HepG2 (cell line): Measurements from ENCODE around the gene PARP16. TPM values are rescaled to one million over a fixed set of nuclear protein-coding genes. Genes with fewer than 3 reads are reported as not detected.

Experiments used
- CC2D1A ChIP-seq: sonication (generic); formaldehyde crosslinking; IDR thresholded peaks from 2 replicates; pipeline ENCODE4 v1.8.1; 2023; ENCODE audit warnings: mild to moderate bottlenecking, missing genetic modification reagents
- GATAD1 ChIP-seq: IDR thresholded peaks from 2 replicates; pipeline ENCODE4 v1.6.1; 2016; ENCODE audit warnings: missing genetic modification reagents, missing compliant biosample characterization
- MAFG ChIP-seq: sonication (generic); formaldehyde crosslinking; IDR thresholded peaks from 2 replicates; pipeline ENCODE4 v1.5.1; 2020; ENCODE audit warnings: mild to moderate bottlenecking, missing genetic modification reagents
- MBNL3 ChIP-seq: fragments of 250-450 bp; sonication (Bioruptor Pico); conservative IDR thresholded peaks from 2 replicates; pipeline ENCODE4 v1.8.0; 2022; ENCODE audit warnings: mild to moderate bottlenecking, inconsistent platforms
- NR2F2 ChIP-seq: IDR thresholded peaks from 2 replicates; pipeline ENCODE4 v1.6.1; 2012; ENCODE audit warnings: low read depth, inconsistent platforms, borderline replicate concordance
- U2AF1 ChIP-seq: fragments of 200-400 bp; formaldehyde crosslinking; optimal IDR thresholded peaks from 2 replicates; pipeline ENCODE3; 2017; ENCODE audit warnings: mild to moderate bottlenecking, low read depth, low read length
- ZNF274 ChIP-seq: sonication (generic); formaldehyde crosslinking; IDR thresholded peaks from 2 replicates; pipeline ENCODE4 v1.5.1; 2020; ENCODE audit warnings: mild to moderate bottlenecking, missing genetic modification reagents
- ZNF326 ChIP-seq: sonication (generic); formaldehyde crosslinking; IDR thresholded peaks from 2 replicates; pipeline ENCODE4 v1.4.0; 2020; ENCODE audit warnings: missing genetic modification reagents, borderline replicate concordance
- polyA plus RNA-seq, 8 experiments: library from polyadenylated mRNA; depleted of rRNA in 3 of 8; stranded (reverse) in 7 of 8; unstranded in 1 of 8; fragments of >200 nt; fragmentation: Illumina TruSeq in 4 of 8; extraction: Trizol in 4 of 8; gene quantifications; 2 replicates each; pipeline versions ENCODE4 v1.2.1 to v1.2.3, GENCODE V29; 2011 to 2016; ENCODE audit warnings: low read depth in 4 of 8, missing spikeins in 1 of 8, mixed read lengths in 1 of 8; ENCODE audit not compliant: insufficient read depth in 1 of 8
- total RNA-seq, 5 experiments: library from RNA; depleted of rRNA; stranded (reverse); fragments of >200 nt; fragmentation: Illumina TruSeq; extraction: Trizol; gene quantifications; 2 replicates each; pipeline ENCODE4 v1.2.3, GENCODE V29; 2016; ENCODE audit warnings: low read depth in 1 of 5
- TF ChIP-seq, protein P1 (sequence below): sonication (generic); formaldehyde crosslinking; IDR thresholded peaks from 2 replicates; pipeline ENCODE4 v1.4.0; 2020; ENCODE audit warnings: missing genetic modification reagents
- TF ChIP-seq, protein P2 (sequence below): sonication (generic); formaldehyde crosslinking; IDR thresholded peaks from 2 replicates; pipeline ENCODE4 v1.4.0; 2020; ENCODE audit warnings: mild to moderate bottlenecking, missing genetic modification reagents
- TF ChIP-seq, protein P3 (sequence below): sonication (generic); formaldehyde crosslinking; IDR thresholded peaks from 2 replicates; pipeline ENCODE4 v1.4.0; 2020; ENCODE audit warnings: mild to moderate bottlenecking, missing genetic modification reagents
- TF ChIP-seq, protein P4 (sequence below), 2 experiments: fragments of 450-650 bp in 1 of 2; sonication (generic) in 1 of 2; formaldehyde crosslinking in 1 of 2; IDR thresholded peaks; 2 replicates each; pipeline versions ENCODE4 v1.6.1 to v1.8.0; 2016 to 2022; ENCODE audit warnings: antibody characterized with exemption in 1 of 2, mild to moderate bottlenecking in 1 of 2, missing genetic modification reagents in 1 of 2

PARP16 gene
- total and polyA plus RNA-seq, 2 of the 13 experiments (the other 11 are each of a cell fraction or from before 2014, with no cell fraction given): 6.8 to 7.6 TPM

DNA sequence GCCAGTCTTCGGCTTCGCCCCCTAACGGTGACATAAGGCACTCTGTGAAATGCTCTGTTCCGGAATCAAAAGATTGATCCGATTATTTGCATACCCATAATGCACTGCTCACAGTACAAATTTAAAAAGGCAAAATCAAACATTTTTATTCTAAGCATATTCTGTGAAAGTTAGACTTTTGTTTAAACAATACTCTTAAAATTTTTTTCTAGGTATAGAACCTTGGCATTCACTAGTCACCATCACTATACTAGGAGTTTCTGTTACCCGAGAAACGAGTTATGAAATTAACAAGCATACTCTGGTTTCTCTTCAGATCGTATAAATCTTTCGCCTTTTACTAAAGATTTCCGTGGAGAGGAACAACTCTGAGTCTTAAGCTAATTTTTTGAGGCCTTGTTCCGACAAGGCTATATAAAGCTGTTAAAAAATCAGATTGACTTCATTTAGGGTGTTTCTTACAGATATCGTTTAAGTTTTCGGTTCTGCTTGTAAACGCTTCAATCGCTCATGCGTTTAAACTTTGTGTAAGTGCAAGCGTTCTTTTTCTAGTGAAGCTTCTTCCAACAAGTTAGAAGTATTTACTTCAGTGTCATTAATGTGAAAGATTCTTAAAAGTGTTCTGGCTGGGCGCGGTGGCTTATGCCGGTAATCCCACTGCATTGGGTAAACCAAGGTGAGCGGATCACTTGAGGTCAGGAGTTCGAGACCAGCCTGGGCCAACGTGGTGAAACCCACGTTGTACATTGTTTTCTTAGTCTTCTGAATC lies 17.9 kb upstream of the PARP16 start, which contains the start of gene RNU5B-1 (continued):
- TF ChIP-seq, protein P1, sequence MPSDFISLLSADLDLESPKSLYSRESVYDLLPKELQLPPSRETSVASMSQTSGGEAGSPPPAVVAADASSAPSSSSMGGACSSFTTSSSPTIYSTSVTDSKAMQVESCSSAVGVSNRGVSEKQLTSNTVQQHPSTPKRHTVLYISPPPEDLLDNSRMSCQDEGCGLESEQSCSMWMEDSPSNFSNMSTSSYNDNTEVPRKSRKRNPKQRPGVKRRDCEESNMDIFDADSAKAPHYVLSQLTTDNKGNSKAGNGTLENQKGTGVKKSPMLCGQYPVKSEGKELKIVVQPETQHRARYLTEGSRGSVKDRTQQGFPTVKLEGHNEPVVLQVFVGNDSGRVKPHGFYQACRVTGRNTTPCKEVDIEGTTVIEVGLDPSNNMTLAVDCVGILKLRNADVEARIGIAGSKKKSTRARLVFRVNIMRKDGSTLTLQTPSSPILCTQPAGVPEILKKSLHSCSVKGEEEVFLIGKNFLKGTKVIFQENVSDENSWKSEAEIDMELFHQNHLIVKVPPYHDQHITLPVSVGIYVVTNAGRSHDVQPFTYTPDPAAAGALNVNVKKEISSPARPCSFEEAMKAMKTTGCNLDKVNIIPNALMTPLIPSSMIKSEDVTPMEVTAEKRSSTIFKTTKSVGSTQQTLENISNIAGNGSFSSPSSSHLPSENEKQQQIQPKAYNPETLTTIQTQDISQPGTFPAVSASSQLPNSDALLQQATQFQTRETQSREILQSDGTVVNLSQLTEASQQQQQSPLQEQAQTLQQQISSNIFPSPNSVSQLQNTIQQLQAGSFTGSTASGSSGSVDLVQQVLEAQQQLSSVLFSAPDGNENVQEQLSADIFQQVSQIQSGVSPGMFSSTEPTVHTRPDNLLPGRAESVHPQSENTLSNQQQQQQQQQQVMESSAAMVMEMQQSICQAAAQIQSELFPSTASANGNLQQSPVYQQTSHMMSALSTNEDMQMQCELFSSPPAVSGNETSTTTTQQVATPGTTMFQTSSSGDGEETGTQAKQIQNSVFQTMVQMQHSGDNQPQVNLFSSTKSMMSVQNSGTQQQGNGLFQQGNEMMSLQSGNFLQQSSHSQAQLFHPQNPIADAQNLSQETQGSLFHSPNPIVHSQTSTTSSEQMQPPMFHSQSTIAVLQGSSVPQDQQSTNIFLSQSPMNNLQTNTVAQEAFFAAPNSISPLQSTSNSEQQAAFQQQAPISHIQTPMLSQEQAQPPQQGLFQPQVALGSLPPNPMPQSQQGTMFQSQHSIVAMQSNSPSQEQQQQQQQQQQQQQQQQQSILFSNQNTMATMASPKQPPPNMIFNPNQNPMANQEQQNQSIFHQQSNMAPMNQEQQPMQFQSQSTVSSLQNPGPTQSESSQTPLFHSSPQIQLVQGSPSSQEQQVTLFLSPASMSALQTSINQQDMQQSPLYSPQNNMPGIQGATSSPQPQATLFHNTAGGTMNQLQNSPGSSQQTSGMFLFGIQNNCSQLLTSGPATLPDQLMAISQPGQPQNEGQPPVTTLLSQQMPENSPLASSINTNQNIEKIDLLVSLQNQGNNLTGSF: no peak
- TF ChIP-seq, protein P2, sequence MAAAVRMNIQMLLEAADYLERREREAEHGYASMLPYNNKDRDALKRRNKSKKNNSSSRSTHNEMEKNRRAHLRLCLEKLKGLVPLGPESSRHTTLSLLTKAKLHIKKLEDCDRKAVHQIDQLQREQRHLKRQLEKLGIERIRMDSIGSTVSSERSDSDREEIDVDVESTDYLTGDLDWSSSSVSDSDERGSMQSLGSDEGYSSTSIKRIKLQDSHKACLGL (CRISPR knock-in tag): no peak
- TF ChIP-seq CC2D1A (CRISPR knock-in tag) (peak; percentile 94; the same call in 1 of the 2 replicates), MBNL3 (CRISPR knock-in tag) (peak; percentile 95; the same call in 1 of the 2 replicates), ZNF274 (CRISPR knock-in tag) (no peak), MAFG (CRISPR knock-in tag) (no peak), NR2F2 (peak; percentile 70; the same call in 1 of the 2 replicates), GATAD1 (CRISPR knock-in tag) (peak; percentile 79), U2AF1 (no peak), ZNF326 (no peak)
- TF ChIP-seq, protein P3, sequence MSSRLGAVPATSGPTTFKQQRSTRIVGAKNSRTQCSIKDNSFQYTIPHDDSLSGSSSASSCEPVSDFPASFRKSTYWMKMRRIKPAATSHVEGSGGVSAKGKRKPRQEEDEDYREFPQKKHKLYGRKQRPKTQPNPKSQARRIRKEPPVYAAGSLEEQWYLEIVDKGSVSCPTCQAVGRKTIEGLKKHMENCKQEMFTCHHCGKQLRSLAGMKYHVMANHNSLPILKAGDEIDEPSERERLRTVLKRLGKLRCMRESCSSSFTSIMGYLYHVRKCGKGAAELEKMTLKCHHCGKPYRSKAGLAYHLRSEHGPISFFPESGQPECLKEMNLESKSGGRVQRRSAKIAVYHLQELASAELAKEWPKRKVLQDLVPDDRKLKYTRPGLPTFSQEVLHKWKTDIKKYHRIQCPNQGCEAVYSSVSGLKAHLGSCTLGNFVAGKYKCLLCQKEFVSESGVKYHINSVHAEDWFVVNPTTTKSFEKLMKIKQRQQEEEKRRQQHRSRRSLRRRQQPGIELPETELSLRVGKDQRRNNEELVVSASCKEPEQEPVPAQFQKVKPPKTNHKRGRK (CRISPR knock-in tag): no peak
- TF ChIP-seq, protein P4, sequence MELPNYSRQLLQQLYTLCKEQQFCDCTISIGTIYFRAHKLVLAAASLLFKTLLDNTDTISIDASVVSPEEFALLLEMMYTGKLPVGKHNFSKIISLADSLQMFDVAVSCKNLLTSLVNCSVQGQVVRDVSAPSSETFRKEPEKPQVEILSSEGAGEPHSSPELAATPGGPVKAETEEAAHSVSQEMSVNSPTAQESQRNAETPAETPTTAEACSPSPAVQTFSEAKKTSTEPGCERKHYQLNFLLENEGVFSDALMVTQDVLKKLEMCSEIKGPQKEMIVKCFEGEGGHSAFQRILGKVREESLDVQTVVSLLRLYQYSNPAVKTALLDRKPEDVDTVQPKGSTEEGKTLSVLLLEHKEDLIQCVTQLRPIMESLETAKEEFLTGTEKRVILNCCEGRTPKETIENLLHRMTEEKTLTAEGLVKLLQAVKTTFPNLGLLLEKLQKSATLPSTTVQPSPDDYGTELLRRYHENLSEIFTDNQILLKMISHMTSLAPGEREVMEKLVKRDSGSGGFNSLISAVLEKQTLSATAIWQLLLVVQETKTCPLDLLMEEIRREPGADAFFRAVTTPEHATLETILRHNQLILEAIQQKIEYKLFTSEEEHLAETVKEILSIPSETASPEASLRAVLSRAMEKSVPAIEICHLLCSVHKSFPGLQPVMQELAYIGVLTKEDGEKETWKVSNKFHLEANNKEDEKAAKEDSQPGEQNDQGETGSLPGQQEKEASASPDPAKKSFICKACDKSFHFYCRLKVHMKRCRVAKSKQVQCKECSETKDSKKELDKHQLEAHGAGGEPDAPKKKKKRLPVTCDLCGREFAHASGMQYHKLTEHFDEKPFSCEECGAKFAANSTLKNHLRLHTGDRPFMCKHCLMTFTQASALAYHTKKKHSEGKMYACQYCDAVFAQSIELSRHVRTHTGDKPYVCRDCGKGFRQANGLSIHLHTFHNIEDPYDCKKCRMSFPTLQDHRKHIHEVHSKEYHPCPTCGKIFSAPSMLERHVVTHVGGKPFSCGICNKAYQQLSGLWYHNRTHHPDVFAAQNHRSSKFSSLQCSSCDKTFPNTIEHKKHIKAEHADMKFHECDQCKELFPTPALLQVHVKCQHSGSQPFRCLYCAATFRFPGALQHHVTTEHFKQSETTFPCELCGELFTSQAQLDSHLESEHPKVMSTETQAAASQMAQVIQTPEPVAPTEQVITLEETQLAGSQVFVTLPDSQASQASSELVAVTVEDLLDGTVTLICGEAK (IDR thresholded peaks at IDR 0.05): no peak
- TF ChIP-seq, protein P4 (CRISPR knock-in tag; IDR thresholded peaks at IDR 0.05): no peak
